ENCODE data around the gene GPALPP1. TPM values are rescaled to one million over a fixed set of nuclear protein-coding genes. Genes with fewer than 3 reads are reported as not detected.

Gene GPALPP1
- total and polyA plus RNA-seq, 10 donors = 9.6 to 33.4 (median 26.8) TPM

DNA sequence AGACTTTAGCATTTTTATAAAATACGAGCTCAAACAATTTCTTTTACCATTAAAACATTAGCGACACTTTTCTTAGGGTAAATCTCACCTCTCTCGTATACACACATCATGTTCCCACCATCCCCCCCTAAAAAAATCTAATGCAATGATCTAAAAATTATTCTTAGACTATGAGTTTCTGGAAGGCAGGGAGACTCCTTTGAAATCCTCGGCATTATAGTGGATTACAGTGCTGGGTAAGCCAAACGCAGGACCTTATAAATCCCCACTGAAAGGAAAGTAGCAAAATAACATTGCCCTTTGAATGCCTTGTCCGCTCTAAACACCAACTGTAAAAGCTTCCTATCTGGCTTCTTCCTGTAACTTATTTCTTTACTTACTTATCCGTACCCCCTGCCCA lies 35.1 kb upstream of the GPALPP1 start:
- Histone ChIP-seq H3K27ac (no peak overlapping the region), H3K27me3 (replicated peaks in 1 of 7) (no peaks in the 10 kb centered on the region), H3K9me3 (no peaks in the 10 kb centered on the region), H3K4me3 (no peak overlapping the region), H3K4me1 (no peaks in the 10 kb centered on the region), H3K36me3 (peaks cover 0 to 55% (median 2%) of the 10 kb centered on the region in 6 donors)
- 94 to 97% (median 96%) methylated on average over 7 of the region's 7 CpGs for WGBS, 5 donors
- no peak for DNase-seq
- intact Hi-C loops (cut with DNase I; ENCODE audit: low total_unique reads) = no loop called here
- TF ChIP-seq, protein P1, sequence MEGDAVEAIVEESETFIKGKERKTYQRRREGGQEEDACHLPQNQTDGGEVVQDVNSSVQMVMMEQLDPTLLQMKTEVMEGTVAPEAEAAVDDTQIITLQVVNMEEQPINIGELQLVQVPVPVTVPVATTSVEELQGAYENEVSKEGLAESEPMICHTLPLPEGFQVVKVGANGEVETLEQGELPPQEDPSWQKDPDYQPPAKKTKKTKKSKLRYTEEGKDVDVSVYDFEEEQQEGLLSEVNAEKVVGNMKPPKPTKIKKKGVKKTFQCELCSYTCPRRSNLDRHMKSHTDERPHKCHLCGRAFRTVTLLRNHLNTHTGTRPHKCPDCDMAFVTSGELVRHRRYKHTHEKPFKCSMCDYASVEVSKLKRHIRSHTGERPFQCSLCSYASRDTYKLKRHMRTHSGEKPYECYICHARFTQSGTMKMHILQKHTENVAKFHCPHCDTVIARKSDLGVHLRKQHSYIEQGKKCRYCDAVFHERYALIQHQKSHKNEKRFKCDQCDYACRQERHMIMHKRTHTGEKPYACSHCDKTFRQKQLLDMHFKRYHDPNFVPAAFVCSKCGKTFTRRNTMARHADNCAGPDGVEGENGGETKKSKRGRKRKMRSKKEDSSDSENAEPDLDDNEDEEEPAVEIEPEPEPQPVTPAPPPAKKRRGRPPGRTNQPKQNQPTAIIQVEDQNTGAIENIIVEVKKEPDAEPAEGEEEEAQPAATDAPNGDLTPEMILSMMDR (IDR thresholded peaks at IDR 0.05 in 8 of 11, conservative IDR thresholded peaks at IDR 0.05 in 3 of 11) = no peak
- TF ChIP-seq POLR2A (IDR thresholded peaks at IDR 0.05) = no peak
- no peak for TF ChIP-seq POLR2AphosphoS5 (IDR thresholded peaks at IDR 0.05)

DNA sequence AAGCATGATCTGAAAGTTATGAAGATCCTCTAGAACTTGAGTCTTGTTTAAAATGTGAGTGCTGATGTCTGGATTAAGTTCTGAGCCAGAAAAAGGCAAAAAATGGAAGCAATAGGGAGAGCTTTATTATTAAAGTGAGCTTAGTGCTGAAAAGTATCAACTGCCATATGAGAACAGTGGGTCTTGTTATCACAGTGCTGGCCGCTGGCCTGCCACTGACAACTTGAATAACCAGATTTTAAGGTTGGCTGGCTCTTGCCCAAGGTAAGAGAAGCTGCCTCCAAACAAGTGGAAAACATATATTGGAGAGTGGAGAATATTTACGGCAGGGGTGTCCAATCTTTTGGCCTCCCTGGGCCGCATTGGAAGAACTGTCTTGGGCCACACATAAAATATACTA lies 33.9 kb upstream of the GPALPP1 start:
- 94 to 98% (median 96%) methylated on average over 3 of the region's 3 CpGs for WGBS, 5 donors
- TF ChIP-seq POLR2A (IDR thresholded peaks at IDR 0.05) (no peak), POLR2AphosphoS5 (IDR thresholded peaks at IDR 0.05) (no peak)
- TF ChIP-seq, protein P1 (IDR thresholded peaks at IDR 0.05 in 8 of 11, conservative IDR thresholded peaks at IDR 0.05 in 3 of 11) = no peak

DNA sequence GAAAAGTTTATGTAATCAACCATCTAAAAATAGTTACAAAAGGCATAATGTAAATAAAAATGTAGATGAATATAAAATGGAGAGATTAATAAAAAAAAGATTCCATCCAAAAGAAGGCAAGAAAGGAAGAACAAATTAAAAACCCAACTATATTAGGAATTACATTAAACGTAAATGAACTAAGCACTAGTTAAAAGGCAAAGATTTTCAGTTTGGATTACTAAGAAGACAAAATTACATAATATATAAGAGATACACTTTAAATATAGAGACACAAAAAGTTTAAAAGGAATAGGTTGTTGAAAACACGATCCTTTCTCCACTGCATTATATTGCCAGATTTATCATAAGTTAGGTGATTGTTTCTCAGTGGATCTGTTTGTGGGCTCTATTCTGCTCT lies 27.3 kb upstream of the GPALPP1 start:
- TF ChIP-seq, protein P1 (IDR thresholded peaks at IDR 0.05 in 8 of 11, conservative IDR thresholded peaks at IDR 0.05 in 3 of 11) = no peak
- TF ChIP-seq POLR2A (IDR thresholded peaks at IDR 0.05) (no peak), POLR2AphosphoS5 (IDR thresholded peaks at IDR 0.05) (no peak)
- no peaks in the 10 kb centered on the region for H3K27me3 ChIP-seq (replicated peaks in 1 of 7)
- 94 to 99% (median 99%) methylated on average over 2 of the region's 2 CpGs for WGBS, 5 donors
- H3K4me3 ChIP-seq = no peak overlapping the region
- no peak overlapping the region for H3K27ac ChIP-seq
- H3K36me3 ChIP-seq = peaks cover 3 to 99% (median 41%) of the 10 kb centered on the region in 6 donors
- peaks cover 0 to 23% (median 21%) of the 10 kb centered on the region in 8 donors for H3K9me3 ChIP-seq
- H3K4me1 ChIP-seq = peaks cover 0 to 2% (median 0%) of the 10 kb centered on the region in 6 donors
- intact Hi-C loops (cut with DNase I; ENCODE audit: low total_unique reads) = no loop called here
- DNase-seq = no peak

More for the DNA sequence above, 33.9 kb upstream of the GPALPP1 start:
- intact Hi-C loops (cut with DNase I; ENCODE audit: low total_unique reads) = no loop called here
- Histone ChIP-seq H3K27me3 (replicated peaks in 1 of 7) (no peaks in the 10 kb centered on the region), H3K4me1 (no peaks in the 10 kb centered on the region), H3K9me3 (no peaks in the 10 kb centered on the region), H3K27ac (no peak overlapping the region), H3K36me3 (peaks cover 0 to 57% (median 0%) of the 10 kb centered on the region in 6 donors), H3K4me3 (no peak overlapping the region)
- no peak for DNase-seq

DNA sequence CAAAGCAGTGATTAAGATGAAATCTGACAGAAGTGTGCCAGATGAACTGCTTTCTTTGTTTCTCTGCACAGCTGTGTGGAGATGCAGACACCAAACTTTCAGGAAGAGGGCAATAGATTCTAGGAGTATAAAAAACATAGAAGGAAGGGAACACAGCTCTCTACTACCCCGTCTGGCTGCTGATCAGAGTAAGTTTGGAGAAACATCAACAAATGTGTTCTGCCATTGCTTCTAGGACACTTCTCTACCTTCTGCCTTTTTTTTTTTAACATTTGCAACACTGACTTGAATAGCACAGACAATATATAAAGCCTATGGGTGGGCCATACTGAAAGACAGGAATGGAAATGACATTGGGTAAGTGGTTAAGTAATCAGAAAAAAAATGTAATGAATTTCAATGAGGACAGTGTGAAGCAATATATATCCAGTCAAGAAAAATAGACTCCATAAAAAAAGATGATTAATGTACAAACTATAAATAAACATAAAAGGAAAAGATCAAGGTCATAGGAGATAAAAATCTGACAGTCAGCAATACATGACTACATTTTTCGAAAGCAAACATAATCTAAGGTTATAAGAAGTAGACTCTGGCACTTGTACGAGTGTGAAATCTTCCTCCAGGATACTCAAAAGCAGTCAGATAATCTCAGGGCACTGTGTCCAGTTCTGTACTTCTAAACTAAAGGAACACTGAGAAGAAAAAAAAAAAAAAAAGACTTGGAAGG lies 21.5 kb upstream of the GPALPP1 start:
- H3K27ac ChIP-seq = peak overlapping the region in 6 of 8 donors; percentile 29 to 72 (median 52)
- DNase-seq = no peak
- H3K27me3 ChIP-seq (replicated peaks in 1 of 7) = no peaks in the 10 kb centered on the region
- no peak overlapping the region for H3K4me3 ChIP-seq
- peaks cover 0 to 6% (median 4%) of the 10 kb centered on the region in 8 donors for H3K9me3 ChIP-seq
- peaks cover 0 to 31% (median 12%) of the 10 kb centered on the region in 6 donors for H3K4me1 ChIP-seq
- no peak for TF ChIP-seq POLR2A (IDR thresholded peaks at IDR 0.05)
- TF ChIP-seq, protein P1 (IDR thresholded peaks at IDR 0.05 in 8 of 11, conservative IDR thresholded peaks at IDR 0.05 in 3 of 11) = no peak
- no peak for TF ChIP-seq POLR2AphosphoS5 (IDR thresholded peaks at IDR 0.05)
- whole genome bisulfite sequencing, 5 donors = 51 to 68% (median 55%) methylated on average over 3 of the region's 3 CpGs
- peaks cover 3 to 55% (median 26%) of the 10 kb centered on the region in 6 donors for H3K36me3 ChIP-seq
- intact Hi-C loops (cut with DNase I; ENCODE audit: low total_unique reads) = loop anchor here (5.0 kb wide), 1 partner anchor 486 kb away; no protein-coding TSS in a partner anchor

Measured in spleen (tissue), 11 donors.